ENCODE measurements around the gene CDKAL1.

DNA sequence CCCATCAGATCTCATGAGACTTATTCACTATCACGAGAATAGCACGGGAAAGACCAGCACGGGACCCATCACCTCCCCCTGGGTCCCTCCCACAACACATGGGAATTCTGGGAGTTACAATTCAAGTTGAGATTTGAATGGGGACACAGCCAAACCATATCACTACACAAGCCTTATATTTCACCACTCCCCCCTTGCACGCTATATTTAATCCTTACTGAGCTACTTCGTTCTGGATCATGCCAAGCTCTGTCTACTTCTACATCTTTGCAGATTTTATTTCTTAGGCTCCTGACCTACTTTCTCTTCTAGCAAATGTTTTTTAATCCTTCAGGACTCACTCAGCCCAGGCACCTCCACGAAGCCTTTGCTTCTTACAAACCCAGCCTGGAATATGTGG is 606.7 kb downstream of the CDKAL1 start:
- TF ChIP-seq, protein P1, sequence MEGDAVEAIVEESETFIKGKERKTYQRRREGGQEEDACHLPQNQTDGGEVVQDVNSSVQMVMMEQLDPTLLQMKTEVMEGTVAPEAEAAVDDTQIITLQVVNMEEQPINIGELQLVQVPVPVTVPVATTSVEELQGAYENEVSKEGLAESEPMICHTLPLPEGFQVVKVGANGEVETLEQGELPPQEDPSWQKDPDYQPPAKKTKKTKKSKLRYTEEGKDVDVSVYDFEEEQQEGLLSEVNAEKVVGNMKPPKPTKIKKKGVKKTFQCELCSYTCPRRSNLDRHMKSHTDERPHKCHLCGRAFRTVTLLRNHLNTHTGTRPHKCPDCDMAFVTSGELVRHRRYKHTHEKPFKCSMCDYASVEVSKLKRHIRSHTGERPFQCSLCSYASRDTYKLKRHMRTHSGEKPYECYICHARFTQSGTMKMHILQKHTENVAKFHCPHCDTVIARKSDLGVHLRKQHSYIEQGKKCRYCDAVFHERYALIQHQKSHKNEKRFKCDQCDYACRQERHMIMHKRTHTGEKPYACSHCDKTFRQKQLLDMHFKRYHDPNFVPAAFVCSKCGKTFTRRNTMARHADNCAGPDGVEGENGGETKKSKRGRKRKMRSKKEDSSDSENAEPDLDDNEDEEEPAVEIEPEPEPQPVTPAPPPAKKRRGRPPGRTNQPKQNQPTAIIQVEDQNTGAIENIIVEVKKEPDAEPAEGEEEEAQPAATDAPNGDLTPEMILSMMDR (IDR thresholded peaks at IDR 0.05), result no peak
- no peak for TF ChIP-seq POLR2AphosphoS5 (IDR thresholded peaks at IDR 0.05)
